HG02610 (cell line): ENCODE measurements around the gene RAB44.
"Not testable (repeated sequence)": the region's sequence is repeated elsewhere in the genome, so short reads cannot be mapped to it uniquely, and the experiment has no call there.

Experiments used
- ATAC-seq: cut with Tn5 transposase; IDR thresholded peaks from one replicate; pipeline ENCODE4 v1.9.1; 2021; ENCODE audit warnings: mild to moderate bottlenecking, moderate library complexity; ENCODE audit not compliant: unreplicated experiment

Gene RAB44

DNA sequence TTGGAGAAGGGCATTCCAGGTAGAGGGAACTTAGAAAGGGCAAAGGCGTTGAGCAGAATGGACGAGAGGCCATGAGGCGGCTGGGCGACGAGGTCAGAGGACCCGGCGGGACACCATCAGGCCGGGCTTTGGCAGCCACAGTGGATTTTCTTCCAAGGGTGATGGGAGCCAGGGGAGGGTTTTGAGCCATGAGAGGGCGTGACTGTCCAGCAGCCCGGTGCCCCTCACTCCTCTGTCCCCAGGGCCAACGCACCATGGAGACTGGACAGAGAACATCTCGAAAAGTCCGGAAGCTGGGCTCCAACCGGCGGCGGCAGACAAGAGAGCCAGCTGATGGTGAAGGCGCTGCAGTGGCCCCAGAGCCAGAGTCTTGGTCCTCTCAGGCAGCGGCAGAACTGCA, 6.4 kb downstream of the RAB44 start:
- ATAC-seq = no peak

- not testable (repeated sequence) for ATAC-seq
Observed at GRCh38 chr6:36704961-36705577, 7.4 kb downstream of the RAB44 start.

- ATAC-seq = no peak
Observed at GRCh38 chr6:36706339-36706738, 8.7 kb downstream of the RAB44 start.

- no peak for ATAC-seq
Observed at GRCh38 chr6:36712816-36713215, 15.2 kb downstream of the RAB44 start.

DNA sequence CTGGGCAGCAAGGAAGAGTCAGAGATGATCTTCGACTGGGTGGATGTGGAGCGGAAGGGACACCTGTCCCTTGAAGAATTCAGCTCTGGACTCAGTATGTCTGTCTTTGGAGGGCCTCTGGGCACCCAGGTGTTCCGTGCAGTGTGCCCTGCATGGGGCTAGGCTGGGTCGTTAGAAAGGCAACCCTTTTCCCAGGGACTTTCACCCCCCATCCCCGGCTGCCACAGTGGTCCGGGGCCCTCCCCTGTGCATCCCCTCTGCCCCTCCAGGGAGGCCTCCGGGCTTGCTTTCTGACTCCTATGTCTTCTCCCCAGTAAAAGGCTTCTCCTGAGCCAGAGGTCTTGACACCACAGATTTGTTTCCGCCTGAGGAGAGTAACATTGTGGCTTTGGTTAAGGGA, 16.2 kb downstream of the RAB44 start:
- no peak for ATAC-seq

DNA sequence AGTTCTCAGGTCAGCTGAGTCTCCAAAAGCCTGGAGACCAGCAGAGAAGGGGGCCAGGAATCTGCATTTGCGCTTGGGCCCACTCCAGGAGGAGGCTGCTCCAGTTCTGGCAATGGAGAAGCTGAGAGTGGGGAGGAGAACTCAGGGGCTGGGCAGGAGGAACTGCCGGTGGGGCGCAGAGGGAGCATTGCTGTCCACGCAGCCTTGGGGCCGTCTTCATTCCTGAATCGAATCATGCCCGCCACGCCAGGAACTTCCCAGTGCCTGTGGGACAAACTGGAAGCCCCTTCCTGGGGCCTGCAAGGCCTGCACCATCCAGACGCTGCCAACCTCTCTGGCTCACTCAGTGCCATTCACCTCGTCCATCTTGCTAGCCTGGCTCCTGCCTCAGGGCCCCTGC, 16.9 kb downstream of the RAB44 start:
- no peak for ATAC-seq

DNA sequence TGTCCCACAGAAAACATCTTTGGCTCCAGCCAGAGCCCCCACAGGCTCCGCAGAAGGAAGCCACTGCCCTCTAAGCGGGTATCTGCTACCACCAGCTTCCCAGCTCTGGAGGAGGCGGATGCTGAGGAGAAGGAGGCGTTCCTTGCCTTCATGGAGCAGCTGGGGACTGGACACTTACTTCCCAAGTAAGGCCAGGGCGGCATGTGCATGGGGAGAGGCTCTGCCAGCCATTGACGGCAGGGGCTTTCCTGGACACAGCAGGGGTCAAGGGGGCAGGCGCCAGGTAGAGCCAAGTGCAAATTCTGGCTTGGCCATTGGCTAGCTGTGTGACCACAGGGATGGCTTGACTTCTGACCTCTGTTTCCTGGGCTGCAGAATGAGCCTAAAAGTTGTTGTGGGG, 17.8 kb downstream of the RAB44 start:
- ATAC-seq = no peak

DNA sequence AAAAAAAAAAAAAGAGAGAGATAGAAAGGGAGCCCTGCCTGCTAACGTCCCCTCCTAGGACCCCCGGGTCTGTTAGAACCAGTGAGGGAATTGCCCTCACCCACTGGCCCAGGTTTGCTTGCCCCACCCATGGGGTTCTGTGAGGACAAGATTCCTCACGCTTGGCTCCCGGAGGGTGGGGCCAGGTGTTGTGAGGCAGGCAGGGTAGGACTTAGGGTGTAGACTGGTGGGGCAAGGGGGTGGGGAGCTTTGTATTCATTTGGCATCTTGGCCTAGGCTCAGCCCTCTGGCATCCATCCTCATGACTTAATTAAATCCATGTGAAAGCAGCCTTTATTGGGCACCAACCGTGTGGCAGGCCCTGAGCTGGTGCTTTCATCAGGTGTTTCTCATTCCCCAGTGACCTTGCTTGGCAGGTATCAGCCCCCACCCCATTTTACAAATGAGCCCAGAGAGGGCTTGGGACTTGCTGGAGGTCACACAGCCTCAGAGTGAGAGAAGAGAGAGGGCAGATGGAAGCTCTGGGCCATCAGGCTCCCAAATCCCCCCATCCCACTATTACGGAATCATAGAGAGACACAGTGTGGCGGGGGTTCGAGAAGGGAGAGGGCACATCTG, 19.0 kb downstream of the RAB44 start:
- ATAC-seq = no peak

GRCh38 chr6:36717231-36717825, 19.7 kb downstream of the RAB44 start:
- no peak for ATAC-seq

DNA sequence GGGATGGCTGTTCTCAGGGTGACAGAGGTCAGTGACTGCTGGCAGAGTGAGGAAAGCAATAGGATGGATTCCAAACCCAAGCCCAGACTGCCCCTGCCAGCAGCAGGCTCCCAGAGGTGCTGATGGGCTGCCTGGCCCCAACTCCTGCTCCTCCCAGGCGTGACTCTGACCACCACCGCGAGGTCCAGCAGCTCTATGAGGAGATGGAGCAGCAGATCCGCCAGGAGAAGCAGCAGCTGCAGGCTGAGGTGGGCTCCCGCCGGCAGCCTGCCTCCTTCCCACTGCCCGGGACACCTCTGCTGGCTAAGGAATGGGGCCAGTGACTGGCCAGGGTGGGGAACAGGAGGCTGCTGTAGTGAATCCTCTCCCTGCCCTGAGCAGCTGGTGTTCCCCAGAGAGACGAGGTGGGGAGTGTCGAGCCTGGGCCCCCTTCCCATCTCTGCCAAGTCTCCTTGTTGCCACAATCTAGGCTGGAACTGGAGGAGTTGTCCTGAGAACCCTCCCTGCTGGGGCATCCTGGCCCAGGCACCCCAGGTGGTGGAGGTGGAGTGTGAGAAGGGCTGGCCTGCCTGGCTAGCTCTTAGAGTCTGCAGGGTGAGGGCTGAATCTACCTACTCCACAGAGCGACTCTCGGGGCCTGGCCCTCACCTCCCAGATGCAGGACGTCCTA, 20.4 kb downstream of the RAB44 start:
- no peak for ATAC-seq

- ATAC-seq = no peak
Observed at GRCh38 chr6:36718560-36718959, 20.9 kb downstream of the RAB44 start.

DNA sequence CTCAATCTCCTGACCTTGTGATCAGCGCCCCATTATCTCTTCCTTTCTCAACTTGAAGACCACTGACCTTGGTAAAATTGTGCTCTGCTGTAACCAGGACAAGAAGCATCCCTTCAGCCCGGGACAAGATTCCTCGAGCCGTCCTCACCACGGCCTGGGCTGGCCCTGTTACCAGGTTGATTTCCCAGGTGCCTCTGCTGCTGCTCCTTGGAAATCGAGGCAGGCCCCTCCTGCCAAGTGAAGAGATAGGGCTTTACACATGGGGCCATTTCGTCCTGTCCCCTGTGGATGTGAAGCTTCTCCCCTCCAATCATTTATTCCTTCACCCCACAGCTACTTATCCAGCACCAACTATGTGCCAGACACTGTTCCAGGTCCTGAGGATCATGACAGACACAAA, 21.5 kb downstream of the RAB44 start:
- no peak for ATAC-seq

GRCh38 chr6:36720251-36721141, 22.9 kb downstream of the RAB44 start:
- ATAC-seq = no peak

- no peak for ATAC-seq
Observed at GRCh38 chr6:36721369-36722140, 23.9 kb downstream of the RAB44 start.

DNA sequence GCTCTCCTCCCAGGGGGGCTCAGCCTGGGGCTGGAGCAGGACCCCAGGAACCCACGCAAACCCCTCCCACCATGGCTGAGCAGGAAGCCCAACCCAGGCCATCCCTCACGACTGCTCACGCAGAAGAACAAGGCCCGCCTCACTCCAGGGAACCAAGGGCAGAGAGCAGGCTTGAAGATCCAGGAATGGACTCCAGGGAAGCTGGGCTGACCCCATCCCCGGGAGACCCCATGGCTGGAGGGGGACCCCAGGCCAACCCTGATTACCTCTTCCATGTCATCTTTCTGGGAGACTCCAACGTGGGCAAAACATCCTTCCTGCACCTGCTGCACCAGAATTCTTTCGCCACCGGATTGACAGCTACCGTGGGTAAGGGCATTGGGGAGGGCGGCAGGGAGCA, 24.7 kb downstream of the RAB44 start:
- no peak for ATAC-seq

GRCh38 chr6:36722879-36723278, 25.3 kb downstream of the RAB44 start:
- ATAC-seq = no peak

GRCh38 chr6:36723992-36724391, 26.4 kb downstream of the RAB44 start:
- not testable (repeated sequence) for ATAC-seq

GRCh38 chr6:36724514-36725390, 27.1 kb downstream of the RAB44 start:
- ATAC-seq = no peak

GRCh38 chr6:36725581-36725980, 28.0 kb downstream of the RAB44 start:
- ATAC-seq = no peak
